Middle frontal gyrus (tissue), 1 donor: ENCODE data around the gene ZNF652.

ENCODE experiments used
- DNase-seq: peaks from one replicate; pipeline ENCODE4 v3.0.0-alpha.2; 2015; ENCODE audit warnings: low spot score; ENCODE audit errors: extremely low spot score

ZNF652 gene

DNA sequence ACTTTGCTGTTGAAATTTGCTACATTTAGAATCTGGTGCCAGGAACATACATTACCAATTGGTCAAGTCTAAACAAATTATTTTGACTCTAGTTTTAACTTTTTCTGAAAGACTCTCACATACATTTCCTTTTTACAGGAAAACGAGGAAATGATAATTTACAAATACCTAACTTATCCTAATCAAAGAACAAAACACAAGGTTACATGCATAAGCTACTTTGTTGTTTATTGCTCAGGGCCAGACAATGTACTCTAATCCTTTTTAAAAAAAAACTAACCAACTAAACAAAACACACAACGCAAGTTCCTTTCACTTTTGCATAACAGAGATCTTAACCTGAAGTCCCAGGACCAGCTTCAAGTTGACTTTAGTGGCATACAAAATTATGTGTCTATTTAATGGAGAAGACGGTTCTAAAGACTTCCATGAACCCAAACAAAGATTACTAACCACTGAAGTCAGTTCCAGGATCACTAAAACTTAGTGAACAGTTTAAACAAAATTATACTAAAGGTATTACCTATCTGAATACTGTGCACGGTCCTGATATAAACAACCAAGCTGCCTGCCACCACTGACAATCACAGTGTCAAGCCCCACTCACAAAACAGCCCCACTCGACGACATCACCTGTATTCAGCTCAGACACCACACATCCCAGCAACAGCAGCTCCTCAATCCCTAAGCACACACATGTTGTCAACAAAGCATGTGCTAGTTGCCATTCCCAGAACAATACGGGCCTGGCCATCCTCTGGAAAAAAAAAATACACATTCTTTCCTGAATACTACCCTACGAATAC, 1.9 kb downstream of the ZNF652 start:
- DNase-seq = no peak

DNA sequence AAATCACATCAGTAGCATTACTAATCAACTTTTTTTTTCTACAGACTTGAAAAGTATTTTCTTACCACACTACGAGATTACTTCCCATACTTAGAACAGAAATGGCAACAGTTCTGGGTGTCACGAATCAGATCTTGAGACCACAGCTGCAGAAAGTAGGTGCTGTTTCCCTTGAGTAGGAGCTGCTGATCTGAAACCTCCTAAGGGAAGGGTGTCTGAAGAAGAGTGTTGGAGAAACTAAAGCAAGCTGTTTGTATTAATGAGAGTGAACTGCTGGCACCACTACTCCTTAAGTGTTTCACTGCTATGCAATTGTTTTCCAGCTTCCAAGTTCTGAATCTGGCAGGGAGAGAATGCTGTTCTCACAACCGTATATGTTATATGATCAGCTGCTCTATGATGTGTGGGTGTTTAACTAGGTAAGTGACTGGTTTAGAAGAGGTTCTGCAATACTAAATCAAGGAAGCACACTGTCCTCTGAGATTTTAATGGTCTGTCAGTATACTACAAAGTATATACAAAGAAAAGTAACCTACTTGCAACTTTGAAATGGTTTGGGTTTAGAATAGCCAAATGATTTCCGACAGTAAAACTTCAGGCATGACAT, 3.3 kb downstream of the ZNF652 start:
- no peak for DNase-seq

DNA sequence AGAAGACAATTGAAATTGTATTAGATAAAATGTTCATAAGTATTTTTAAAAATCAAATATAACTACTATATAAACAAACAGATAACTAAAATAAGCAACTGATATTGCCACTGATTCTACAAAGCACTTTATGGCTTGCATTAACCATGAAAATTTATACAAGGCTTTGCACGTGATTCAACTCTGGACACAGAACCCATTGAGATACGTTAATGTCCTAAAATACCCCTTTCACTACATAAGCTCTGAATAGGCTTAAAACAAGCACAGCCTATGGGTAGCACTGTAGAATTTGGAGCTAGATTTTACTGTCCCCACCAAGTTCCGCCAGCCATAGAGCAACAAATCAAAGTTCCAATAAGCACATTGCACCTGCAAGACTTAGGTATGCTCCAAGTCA, 4.5 kb downstream of the ZNF652 start:
- no peak for DNase-seq

DNA sequence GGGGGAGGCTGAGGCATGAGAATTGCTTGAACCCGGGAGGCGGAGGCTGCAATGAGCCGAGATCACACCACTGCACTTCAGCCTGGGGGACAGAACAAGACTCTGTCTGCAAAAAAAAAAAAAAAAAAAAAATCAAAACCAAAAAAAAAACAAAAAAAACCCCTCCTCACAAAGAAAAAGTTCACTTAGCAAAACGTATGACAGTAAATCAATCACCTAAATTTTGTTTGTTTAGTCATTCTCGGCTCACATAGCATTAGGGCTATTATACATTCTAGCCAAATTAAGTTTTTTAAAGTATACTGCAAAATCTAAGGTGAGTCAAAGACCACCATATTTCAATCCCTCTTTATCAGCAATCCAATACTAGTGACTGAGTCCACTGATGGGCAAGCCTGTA, 5.7 kb downstream of the ZNF652 start:
- DNase-seq = no peak

DNA sequence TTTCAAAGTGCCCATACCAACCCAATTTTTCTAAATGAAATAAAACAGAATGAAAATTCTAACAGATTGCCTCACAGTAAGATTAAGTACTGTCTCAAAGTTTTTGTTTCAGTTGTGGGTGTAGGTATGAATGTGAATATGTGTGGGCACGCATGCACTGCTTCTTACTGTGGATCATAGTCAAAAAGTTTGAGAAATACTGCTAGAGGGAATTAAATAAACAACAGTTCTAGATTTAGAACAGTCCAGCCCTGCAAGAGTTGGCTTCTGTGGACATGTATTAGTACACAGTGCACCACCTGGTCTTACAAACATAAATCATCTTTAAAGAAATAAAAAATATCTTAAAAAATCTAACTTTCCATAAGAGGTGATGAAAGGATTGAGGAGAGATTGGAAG, 8.4 kb downstream of the ZNF652 start:
- no peak for DNase-seq

DNA sequence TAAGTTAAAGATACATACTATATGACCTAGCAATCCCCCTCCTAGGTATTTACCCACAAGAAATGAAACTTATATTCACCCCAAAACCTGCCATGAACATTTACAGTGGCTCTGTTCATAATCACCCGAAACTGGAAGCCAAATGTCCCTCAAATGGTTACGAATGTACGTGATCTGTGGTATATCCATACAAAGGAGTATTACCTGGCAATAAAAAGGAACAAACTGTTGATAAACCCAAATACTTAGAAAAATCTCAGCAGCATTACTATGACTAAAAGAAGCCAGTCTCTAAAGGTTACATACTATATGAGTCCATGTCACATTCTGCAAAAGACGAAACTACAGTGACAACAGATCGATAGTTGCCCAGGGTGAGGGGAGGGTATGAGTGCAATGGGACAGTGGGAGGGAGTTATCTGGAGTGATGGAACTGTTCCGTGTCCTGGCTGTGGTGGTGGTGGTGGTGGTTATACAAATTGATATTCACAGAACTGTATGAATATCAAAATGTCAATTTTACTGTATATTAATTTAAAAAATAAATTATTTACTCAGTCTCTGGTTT, 9.4 kb downstream of the ZNF652 start:
- DNase-seq = no peak

DNA sequence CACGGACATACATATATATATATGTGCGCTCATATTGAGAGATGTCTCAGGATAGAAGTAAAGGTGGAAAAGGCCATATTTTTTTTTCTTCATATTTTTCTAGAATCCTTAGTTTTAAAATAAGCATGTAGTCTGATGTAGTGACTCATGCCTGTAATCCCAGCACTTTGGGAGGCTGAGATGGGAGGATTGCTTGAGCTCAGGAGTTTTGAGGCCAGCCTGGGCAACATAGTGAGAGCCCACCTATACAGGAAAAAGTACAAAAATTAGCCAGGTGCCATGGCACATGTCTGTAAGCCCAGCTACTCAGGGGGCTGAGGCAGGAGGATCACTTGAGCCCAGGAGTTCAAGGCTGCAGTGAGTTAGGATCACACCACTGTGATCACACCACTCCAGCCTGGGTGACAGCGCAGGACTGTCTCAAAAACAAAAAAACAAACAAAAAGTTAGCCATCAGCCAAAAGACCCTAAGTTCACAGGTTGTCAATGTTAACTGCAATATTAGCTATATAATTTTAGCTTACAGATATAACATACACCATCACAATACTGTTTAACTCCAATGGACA, 10.4 kb downstream of the ZNF652 start:
- no peak for DNase-seq

DNA sequence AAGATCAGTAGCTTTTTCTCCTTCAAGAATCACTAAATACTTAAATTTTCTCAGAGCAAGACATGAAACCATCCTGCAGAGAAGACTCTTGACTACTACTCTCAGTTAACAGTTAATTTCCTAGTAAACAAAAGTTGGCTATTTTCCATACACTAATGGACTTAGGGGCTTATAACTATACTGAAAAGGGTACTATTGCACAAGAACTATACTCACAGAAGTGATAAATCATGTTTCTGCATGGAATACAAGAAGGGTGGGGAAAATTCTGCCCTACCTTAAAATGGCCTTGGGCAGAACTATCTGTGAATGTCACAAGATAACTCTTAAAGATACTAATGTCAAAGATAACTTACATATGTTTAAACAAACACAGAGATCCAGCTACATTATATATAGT, 12.5 kb downstream of the ZNF652 start:
- no peak for DNase-seq

DNA sequence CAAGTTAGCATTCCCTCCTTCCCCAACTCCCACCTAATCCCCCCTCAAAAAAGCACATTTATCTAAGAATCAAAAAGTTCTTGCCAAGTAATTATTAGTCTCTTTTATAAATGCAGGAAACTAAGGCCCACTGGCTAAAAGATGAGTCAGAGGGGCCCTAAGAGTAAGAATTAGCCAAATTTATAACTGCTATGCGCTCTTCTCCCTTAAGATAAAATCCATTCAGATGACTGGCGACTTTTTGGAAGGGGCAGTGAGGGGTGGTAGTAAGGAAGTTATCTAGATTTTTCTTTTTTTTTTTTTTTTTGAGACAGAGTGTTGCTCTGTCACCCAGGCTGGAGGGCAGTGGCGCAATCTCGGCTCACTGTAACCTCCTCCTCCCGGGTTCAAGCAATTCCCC, 17.1 kb downstream of the ZNF652 start:
- DNase-seq = no peak

DNA sequence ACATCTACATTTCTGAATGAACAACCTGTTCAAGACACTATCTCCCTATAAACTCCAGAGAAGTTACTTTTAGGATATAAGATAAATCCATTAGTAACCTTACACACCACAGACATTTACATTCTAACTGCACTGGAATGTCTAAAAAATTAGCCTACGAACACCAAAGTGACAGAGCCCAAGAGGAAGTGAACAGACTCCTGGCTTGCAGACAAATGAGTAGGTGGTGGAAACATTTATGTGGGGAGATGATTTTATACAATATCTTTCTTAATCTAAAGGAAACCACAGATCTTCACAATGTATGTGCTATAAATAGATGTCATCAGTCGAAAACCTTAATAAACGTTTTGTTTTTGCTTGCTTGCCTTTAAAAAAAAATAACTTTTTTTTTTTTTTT, 18.8 kb downstream of the ZNF652 start:
- no peak for DNase-seq

DNA sequence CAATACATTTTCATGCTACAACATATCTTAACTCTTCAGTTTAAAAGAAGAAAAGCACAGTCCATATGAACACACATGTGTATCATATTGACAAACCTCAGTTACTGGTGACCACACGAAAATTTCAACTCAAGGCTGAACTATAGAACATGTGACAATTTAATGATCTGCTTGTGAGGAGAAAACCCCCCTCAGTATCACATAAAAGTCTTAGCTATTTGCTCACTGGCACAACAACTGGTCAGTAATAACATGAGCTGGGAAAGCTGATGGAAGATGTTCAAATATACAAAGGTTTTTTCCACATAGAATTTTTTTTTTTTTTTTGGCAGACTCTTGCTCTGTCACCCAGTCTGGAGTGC, 19.5 kb downstream of the ZNF652 start:
- DNase-seq = no peak

DNA sequence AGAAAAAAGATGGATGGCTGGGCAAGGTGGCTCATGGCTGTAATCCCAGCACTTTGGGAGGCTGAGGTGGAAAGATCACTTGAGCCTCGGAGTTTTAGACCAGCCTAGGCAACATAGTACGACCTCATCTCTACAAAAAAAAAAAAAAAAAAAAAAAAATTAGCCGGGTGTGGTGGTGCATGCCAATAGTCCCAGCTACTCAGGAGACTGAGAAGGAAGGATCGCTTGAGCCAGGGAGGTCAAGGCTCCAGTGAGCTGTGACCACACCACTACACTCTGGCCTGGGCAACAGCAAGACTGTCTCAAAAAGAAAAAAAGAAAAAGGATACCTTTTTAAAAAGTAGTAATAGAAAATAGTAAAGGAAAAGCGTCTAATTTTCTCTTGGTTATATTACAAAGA, 20.7 kb downstream of the ZNF652 start:
- DNase-seq = no peak

DNA sequence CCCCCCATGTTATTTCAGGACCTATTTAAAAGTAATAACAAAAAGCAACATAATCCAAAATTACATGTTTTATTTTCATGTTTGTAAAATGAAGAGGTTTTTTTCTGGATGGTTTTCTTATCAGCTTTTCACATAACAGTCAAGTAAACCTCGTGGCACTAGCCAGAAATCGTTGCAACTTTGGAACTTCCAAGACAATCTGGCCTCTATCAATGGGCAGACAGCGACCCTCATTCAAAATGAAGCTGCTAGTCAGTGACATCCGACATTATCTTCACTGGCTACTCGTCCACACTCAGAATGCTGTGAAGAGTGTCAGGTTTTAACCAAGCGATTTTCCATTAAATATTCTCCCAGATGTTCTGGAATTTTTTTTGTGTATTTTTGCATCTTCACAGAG, 22.7 kb downstream of the ZNF652 start:
- no peak for DNase-seq

DNA sequence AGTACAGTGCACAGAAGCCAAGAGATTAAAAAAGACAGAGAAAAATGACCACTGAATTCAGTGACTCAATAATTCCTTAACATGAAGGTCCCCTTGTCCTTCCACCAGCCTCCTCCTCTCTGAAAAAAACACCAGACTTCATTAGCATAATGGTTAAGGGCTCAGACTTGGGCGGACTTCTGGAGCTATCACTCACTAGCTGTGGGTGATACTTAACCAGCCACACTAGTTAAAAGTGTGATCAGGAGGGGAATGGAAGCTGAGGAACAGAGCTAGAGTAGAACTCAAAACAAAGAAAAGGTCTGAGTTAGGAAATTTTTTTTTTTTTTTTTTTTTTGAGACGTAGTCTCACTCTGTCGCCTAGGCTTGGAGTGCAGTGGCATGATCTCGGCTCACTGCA, 23.2 kb downstream of the ZNF652 start:
- no peak for DNase-seq

DNA sequence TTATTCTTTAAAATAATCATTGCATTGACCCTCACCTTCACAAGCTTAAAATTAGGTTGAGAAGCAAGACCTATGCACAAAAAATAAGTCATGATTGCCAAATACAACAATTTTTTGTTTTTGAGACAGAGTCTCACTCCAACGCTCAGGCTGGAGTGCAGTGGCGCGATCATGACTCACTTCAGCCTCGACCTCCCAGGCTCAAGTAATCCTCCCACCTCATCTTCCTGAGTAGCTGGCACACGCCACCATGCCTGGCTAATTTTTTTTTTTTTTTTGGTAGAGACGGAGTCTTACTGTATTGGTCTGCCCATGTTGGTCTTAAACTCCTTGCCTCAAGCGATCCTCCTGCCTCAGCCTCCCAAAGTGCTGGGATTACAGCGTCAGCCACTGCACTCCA, 24.2 kb downstream of the ZNF652 start:
- DNase-seq = no peak

DNA sequence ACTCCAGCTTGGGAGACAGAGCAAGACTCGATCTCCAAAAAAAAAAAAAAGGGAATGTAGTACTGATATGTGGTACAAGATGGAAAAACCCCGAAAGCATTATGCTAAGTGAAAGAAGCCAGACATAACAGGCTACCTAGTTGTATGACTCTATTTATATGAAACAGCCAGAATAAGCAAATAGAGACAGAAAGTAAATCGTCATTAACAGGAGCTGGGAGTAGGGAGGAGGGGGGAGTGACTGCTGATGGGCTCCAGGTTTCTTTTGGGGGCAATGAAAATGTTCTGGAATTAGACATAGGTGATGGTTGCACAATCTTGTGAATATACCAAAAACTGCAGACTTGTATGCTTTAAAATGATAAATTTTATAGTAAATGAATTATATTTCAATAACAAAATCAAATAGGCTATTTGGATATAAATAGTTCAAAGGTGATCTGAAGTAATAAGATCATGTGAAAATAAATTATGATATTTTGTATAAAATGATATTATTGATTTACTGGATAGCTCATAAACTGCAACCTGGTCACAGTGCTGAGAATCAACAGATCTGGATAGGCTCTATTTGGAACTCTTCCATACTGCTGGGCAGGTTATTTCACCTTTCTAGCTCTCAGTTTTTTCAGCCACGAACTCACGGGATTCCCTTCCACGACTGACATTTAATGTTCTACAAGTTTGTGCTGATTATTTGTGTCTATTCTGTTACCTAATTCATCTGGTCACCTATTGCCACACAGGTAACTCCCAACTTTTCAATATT, 27.1 kb downstream of the ZNF652 start:
- no peak for DNase-seq

DNA sequence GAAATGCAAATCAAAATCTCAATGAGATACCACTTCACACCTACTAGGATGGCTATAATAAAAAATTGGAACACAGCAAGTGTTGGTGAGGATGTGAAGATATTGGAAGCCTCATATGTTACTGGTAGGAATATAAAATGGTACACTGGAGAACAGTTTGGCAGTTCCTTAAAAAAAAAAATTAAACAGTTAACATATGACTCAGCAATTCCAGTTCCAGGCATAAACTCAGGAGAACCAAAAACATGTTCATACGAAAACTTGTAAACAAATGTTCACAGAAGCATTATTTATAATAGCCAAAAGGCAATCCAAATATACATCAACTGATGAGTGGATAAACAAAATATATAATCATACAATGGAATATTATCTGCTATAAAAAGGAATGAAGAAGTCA, 28.2 kb downstream of the ZNF652 start:
- no peak for DNase-seq

DNA sequence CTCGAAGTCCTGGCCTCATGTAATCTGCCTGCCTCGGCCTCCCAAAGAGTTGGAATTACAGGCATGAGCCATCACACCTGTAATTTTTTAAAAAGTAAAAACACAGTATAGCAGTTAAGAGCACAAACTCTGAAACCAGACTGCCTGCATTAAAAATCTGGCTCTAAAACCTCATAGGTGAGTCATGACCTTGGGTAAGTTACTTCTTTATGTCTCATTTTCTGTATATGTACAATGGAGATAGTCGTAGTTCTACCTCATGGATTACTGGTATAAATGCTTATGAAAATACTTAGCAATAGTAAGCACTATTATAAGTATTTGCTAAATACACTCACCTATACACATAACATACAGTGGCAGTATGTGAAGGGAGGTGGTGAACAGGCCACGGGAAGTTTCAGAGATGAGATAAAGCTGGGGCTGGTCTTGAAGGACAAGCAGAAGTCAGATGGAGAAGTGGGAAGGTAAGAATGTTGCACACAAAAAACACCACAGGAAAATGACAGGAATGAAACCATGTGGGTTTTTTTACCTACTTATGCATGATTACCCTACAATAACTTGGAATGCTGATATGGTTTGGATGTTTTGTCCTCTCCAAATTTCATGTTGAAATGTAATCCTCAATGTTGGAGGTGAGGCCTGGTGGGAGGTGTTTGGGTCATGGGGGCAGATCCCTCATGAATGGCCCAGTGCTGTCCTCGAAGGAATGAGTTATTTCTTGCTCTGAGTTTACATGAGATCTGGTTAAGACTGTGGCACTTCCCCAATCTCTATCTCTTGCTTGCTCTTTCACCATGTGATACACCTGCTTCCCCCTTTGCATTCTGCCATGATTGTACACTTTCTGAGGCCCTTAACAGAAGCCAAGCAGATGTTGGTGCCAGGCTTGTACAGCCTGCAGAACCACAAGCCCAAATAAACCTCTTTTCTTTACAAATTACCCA, 33.9 kb downstream of the ZNF652 start:
- DNase-seq = no peak

DNA sequence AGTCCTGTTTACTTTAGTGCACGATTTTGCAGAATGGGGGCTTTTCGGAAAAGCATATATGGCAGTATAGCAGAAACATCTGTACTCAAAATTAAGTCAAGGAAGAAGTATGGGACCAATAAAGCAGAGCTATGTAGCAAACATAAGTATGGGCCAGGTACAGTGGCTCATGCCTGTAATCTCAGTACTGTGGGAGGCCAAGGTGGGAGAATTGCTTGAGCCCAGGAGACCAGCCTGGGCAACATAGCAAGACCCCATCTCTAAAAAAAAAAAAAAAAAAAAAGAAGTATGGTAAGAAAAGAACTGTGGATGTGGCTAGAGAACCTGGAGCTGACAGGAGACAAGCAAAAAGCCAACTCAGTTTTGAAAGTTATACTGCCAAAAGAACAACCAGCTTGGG, 36.1 kb downstream of the ZNF652 start:
- DNase-seq = no peak

DNA sequence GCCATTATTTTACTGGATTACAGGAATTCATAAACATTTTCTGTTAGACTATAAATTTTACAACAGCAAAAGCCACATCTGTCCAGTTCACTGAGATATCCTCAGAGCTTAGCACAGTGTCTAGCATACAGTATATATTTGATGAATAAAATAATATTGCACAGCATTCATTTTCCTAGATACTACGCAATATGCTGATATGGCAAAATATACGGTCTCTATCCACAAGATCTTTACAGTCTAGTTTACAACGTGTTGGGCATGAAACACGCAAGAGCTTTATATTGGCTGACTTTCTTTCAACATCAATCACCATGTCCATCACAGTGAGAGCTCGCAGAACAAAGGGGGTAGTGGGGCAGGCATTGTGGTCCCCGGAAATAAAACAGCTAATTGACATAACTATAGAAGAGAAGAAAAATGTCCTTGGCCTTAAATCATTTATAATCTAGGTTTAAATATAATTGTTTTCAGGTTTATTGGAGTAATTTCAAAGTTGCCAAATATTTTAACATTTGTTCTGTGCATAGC, 43.5 kb downstream of the ZNF652 start:
- no peak for DNase-seq
